Stimulated activated CD8-positive, alpha-beta memory T cell treated with anti-CD3 and anti-CD28 coated beads, Interleukin-12 subunit alpha, Interleukin-12 subunit beta, amount 100 ng/mL, for 24 hours (primary cell): ENCODE data around the gene ASB13.

Source experiments
- DNase-seq: peaks from one replicate; pipeline ENCODE4 v3.0.0-alpha.2; 2020; ENCODE audit errors: extremely low read depth

The ASB13 gene

GRCh38 chr10:5666008-5666840, at the start of gene ASB13:
Gene ASB13, minus strand, starts transcription at chr10:5666595. Its CDS starts 44 bp downstream, at chr10:5666551.
- DNase-seq = no peak

GRCh38 chr10:5711642-5712041, 45.2 kb upstream of the ASB13 start:
- DNase-seq = no peak

- no peak for DNase-seq
Measured at GRCh38 chr10:5710859-5711258, 44.5 kb upstream of the ASB13 start.

GRCh38 chr10:5709865-5710264, 43.5 kb upstream of the ASB13 start:
- DNase-seq = no peak

GRCh38 chr10:5708356-5708755, 42.0 kb upstream of the ASB13 start:
- no peak for DNase-seq

- DNase-seq = no peak
Measured at GRCh38 chr10:5698062-5698461, 31.7 kb upstream of the ASB13 start.

GRCh38 chr10:5697342-5697741, 30.9 kb upstream of the ASB13 start:
- no peak for DNase-seq

GRCh38 chr10:5694573-5694972, 28.2 kb upstream of the ASB13 start:
- no peak for DNase-seq

GRCh38 chr10:5692461-5693358, 26.3 kb upstream of the ASB13 start:
- peak; percentile 25 for DNase-seq

- no peak for DNase-seq
Measured at GRCh38 chr10:5691786-5692185, 25.4 kb upstream of the ASB13 start.

GRCh38 chr10:5688587-5688986, 22.2 kb upstream of the ASB13 start:
- DNase-seq = no peak

GRCh38 chr10:5685764-5686240, 19.4 kb upstream of the ASB13 start:
- DNase-seq = no peak

- no peak for DNase-seq
Measured at GRCh38 chr10:5684971-5685763, 18.8 kb upstream of the ASB13 start.

- peak; percentile 93 for DNase-seq
Measured at GRCh38 chr10:5684318-5684970, 18.0 kb upstream of the ASB13 start, which contains the start of gene TASOR2. Gene TASOR2, plus strand, starts transcription at chr10:5684838. Its CDS starts 35,805 bp downstream, at chr10:5720643.

GRCh38 chr10:5683065-5683464, 16.7 kb upstream of the ASB13 start:
- no peak for DNase-seq

GRCh38 chr10:5681930-5682329, 15.5 kb upstream of the ASB13 start:
- DNase-seq = no peak

- DNase-seq = no peak
Measured at GRCh38 chr10:5679606-5680005, 13.2 kb upstream of the ASB13 start.

GRCh38 chr10:5679037-5679435, 12.6 kb upstream of the ASB13 start:
- no peak for DNase-seq

- no peak for DNase-seq
Measured at GRCh38 chr10:5678397-5679036, 12.1 kb upstream of the ASB13 start.

GRCh38 chr10:5670662-5671375, 4.4 kb upstream of the ASB13 start:
- DNase-seq = no peak
